ENCODE measurements around the gene SLC4A3. TPM values are rescaled to one million over a fixed set of nuclear protein-coding genes. Genes with fewer than 3 reads are reported as not detected.

Gene SLC4A3
- total RNA-seq, 1 donor from 2014 or later, result not detected

DNA sequence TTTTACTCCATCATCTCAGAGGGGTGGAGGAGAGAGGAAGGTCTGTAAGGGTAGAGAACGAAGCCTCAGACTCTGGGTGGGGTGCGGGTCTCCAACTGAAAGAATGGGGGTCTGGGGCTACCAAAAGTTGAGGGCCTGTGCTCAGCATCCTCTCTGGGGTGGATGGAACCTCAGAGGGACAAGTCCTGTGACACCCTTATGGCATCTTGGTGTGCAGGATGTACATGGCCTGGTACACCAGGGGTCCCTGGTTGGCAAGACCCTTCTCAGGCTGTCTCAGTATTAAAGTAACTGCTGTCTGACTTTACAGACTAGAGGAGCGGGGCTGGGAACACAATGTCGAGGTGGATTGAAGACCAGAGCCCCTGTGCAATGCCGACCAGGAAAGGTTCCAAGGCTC, 2.3 kb upstream of the SLC4A3 start:
- peaks cover 7% of the 10 kb centered on the region for H3K4me1 Mint-ChIP-seq
- CTCF ChIA-PET, result no interaction called here
- TF ChIP-seq, protein P1, sequence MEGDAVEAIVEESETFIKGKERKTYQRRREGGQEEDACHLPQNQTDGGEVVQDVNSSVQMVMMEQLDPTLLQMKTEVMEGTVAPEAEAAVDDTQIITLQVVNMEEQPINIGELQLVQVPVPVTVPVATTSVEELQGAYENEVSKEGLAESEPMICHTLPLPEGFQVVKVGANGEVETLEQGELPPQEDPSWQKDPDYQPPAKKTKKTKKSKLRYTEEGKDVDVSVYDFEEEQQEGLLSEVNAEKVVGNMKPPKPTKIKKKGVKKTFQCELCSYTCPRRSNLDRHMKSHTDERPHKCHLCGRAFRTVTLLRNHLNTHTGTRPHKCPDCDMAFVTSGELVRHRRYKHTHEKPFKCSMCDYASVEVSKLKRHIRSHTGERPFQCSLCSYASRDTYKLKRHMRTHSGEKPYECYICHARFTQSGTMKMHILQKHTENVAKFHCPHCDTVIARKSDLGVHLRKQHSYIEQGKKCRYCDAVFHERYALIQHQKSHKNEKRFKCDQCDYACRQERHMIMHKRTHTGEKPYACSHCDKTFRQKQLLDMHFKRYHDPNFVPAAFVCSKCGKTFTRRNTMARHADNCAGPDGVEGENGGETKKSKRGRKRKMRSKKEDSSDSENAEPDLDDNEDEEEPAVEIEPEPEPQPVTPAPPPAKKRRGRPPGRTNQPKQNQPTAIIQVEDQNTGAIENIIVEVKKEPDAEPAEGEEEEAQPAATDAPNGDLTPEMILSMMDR (IDR thresholded peaks at IDR 0.05), result no peak

DNA sequence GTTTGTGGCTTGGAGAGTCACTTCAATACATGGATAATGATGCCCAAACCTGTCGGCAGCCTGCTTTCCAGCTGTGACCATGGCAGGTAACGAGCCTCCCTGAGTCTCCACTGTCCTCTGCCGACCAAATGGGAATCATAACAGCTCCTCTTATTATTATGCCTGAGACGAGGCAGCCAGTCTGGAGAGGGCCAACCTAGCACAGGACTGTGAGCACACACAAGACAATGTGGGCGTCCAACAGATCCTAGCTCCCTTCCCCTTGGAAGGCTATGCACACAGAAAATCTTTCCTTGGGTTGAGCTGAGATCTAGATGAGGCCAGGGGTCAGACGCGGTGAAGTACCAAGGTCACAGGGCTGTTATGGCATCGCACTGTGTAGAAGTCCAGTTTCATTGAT, 890 bp upstream of the SLC4A3 start:
- ATAC-seq (ENCODE audit: low read depth) (no peak), DNase-seq (no peak)
- CTCF ChIA-PET, result interaction anchor here (1.0 kb wide), 1 partner anchor 16 kb away, joined by 3 read pairs; no protein-coding TSS in a partner anchor
- H3K4me1 Mint-ChIP-seq, result peaks cover 7% of the 10 kb centered on the region
- no peaks in the 10 kb centered on the region for H3K9me3 Mint-ChIP-seq
- H3K36me3 Mint-ChIP-seq (ENCODE audit: low read depth), result no peaks in the 10 kb centered on the region
- intact Hi-C loops (cut with micrococcal nuclease), result no loop called here
- POLR2A ChIA-PET, result no interaction called here
- TF ChIP-seq, protein P1 (IDR thresholded peaks at IDR 0.05), result no peak
- H3K27ac Mint-ChIP-seq, result no peak overlapping the region
- peak overlapping the region; percentile 79 for H3K4me3 Mint-ChIP-seq
- H3K27me3 Mint-ChIP-seq, result peaks cover 46% of the 10 kb centered on the region

More for the DNA sequence above, 2.3 kb upstream of the SLC4A3 start:
- Mint-ChIP-seq H3K27ac (no peak overlapping the region), H3K4me3 (no peak overlapping the region), H3K36me3 (ENCODE audit: low read depth) (no peaks in the 10 kb centered on the region), H3K27me3 (peaks cover 43% of the 10 kb centered on the region), H3K9me3 (no peaks in the 10 kb centered on the region)
- ATAC-seq (ENCODE audit: low read depth), result no peak
- DNase-seq, result no peak
- intact Hi-C loops (cut with micrococcal nuclease), result no loop called here
- POLR2A ChIA-PET, result no interaction called here

DNA sequence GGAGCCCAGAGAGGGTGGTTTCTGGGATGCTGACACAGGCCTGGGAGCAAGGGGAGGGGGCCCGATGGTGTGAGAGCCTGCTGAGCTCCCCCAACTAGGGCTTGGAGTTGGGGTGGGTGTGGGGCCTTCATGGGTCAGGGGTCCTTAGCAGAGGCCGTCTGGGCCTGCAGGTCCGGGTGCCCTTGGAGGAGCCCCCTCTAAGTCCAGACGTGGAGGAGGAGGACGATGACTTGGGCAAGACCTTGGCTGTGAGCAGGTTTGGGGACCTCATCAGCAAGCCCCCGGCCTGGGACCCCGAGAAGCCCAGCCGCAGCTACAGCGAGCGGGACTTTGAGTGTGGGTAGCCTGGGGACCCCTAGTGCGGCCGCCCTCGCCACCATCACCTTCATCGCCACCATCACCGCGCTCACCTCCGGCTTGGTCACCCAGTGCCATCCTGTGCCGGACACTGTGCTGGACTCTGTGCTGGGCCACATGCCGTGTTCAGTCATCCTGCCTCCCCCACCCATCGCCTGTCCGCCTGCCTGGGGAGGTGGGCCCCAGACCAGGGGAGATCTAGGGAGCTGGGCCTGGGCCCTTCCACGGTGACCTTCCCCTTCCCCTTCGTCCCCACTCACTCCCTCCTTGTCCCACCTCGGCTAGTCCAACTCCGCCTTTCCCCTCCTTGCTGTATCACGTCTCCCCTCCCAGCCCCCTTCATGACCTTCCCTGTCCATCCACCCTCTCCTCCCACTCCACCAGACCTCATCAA, 980 bp downstream of the SLC4A3 start:
- ChIA-PET CTCF (no interaction called here), POLR2A (no interaction called here)
- DNase-seq (no peak), ATAC-seq (ENCODE audit: low read depth) (no peak)
- TF ChIP-seq, protein P1 (IDR thresholded peaks at IDR 0.05), result no peak
- no peaks in the 10 kb centered on the region for H3K9me3 Mint-ChIP-seq
- peak overlapping the region; percentile 11 for H3K4me3 Mint-ChIP-seq
- H3K27me3 Mint-ChIP-seq, result peaks cover 42% of the 10 kb centered on the region
- H3K27ac Mint-ChIP-seq, result no peak overlapping the region
- intact Hi-C loops (cut with micrococcal nuclease), result no loop called here
- H3K36me3 Mint-ChIP-seq (ENCODE audit: low read depth), result no peaks in the 10 kb centered on the region
- peaks cover 7% of the 10 kb centered on the region for H3K4me1 Mint-ChIP-seq

DNA sequence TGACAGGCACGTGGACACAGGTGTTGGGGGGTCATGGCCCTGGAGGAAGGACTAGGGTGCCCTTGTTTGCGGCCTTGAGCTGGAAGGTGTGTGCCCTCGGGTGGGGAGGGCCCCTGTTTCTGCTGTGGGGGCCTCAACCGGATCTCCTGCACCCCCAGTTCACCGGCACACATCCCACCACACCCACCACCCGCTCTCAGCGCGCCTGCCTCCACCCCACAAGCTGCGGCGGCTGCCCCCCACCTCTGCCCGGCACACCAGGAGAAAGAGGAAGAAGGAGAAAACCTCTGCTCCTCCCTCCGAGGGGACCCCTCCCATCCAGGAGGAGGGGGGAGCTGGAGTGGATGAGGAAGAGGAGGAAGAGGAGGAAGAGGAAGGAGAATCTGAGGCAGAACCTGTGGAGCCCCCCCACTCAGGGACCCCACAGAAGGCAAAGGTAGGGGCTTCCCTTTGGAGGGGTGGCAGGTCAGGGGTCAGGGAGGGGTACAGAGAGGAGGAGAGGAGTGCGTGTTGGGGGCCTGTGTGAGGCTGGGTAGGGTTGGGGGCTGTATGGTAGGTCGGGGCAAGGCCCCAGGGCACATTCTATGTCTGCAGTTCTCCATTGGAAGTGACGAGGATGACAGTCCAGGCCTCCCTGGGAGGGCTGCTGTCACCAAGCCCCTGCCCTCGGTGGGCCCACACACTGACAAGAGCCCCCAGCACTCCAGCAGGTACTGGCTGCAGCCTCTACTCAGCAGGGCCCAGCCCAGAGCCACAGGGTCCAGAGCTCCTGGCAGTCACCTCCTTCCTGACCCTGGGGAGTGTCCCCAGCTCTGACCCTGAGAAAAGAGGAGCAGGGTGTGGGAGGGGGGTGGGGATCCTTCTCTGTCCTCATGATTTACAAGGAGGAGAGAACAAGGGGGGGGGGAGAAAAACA, 1.8 kb downstream of the SLC4A3 start:
- intact Hi-C loops (cut with micrococcal nuclease), result no loop called here
- no peak overlapping the region for H3K27ac Mint-ChIP-seq
- DNase-seq (no peak), ATAC-seq (ENCODE audit: low read depth) (no peak)
- POLR2A ChIA-PET, result no interaction called here
- H3K9me3 Mint-ChIP-seq, result no peaks in the 10 kb centered on the region
- no peaks in the 10 kb centered on the region for H3K36me3 Mint-ChIP-seq (ENCODE audit: low read depth)
- TF ChIP-seq, protein P1 (IDR thresholded peaks at IDR 0.05), result no peak
- peaks cover 7% of the 10 kb centered on the region for H3K4me1 Mint-ChIP-seq
- H3K4me3 Mint-ChIP-seq, result no peak overlapping the region
- CTCF ChIA-PET, result no interaction called here
- peaks cover 38% of the 10 kb centered on the region for H3K27me3 Mint-ChIP-seq
